Measurements from ENCODE around the gene RAD52. TPM values are rescaled to one million over a fixed set of nuclear protein-coding genes. Genes with fewer than 3 reads are reported as not detected.

Gene RAD52
- polyA plus RNA-seq, 1 donor = 39.7 TPM

DNA sequence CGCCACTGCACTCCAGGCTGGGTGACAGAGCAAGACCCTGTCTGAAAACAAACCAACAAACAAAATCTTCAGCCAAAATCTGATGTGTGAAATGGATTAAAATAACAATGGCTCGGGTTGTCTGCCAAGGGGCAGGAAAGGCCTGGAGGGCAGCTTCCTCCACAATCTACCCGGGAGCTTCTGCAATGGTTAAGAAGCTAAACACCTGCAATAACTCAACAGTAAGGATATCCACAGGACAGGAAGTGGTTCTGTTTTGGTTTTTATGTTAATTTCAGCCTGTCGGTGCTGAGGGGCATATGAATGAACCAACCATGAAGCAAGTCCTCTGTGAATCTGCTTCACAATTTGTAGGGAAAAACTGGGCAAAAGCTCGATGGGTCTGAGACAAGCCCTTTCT, 34.4 kb downstream of the RAD52 start:
- no peak for DNase-seq

DNA sequence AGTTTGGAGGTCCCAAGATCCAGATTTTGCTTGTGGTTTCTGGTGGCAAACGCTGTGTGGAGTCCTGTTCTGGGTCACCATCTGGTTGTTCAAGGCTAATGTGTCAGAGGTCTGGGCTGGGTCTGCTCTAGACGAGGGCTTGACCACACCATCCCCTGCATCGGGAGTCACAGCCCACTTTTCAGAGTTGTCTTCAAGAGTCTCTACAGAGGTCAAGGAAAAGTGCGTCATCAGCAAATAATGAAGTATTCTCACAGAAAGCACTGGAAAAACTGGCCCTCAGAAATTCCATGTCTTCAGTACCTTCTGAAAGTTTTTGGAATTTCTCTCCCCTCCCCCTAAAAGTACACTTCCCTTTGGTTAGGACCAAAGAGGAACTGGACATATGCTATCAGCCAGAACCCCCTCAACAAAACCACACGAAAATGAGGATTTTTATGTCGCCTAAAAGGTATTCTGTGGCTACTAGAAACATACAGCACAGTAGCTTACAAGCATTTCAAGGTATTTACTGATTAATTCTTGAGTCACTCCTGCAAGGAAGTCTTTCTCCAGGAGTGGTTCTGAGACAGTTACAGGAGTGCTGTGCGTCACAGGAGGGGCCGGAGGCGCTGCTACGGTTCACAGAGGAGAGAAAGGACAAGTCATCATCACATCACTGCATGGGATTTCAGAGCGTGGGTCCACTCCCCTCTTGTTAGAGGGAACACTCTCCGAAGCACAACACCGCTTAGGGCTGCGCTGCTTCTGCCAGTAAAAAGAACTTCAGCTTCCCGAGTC, 35.4 kb downstream of the RAD52 start:
- DNase-seq = no peak

DNA sequence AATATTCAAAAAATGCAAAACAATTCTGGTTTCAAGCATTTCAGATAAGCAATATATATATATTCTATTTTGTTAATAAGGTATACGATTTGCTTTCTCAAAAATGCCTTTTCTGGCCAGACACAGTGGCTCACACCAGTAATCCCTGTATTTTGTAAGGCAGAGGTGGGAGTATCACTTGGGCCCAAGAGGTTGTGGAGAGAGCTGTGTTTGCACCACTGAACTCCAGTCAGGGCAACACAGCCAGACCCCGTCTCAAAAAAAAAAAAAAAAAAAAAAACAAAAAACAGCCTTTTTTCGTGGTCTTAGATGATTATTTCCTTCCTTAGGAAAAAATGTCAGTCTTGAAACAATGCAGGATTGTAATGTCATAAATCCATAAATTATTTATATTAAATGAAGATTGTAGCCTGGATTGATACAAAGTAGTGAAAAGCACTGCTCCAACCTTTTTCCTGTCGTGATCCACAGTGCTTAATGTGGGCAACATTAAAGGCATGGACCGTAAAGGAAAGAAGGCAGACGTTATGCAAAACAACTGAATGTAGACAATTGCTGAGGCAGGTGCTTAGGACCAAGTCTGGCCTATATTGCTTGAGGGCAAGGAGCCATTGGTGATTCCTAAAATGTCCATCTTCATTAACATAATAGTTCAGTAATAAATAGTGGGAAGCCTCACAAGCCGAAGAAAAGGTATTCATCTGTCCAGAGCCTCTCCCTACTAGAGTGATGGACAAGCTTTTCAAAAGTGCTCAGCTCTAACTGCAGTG, 36.8 kb downstream of the RAD52 start:
- DNase-seq = no peak

- no peak for DNase-seq
These were observed 38.2 kb downstream of the RAD52 start for GRCh38 chr12:911191-911826.

- DNase-seq = no peak
These were observed 39.1 kb downstream of the RAD52 start for GRCh38 chr12:910416-910815.

DNA sequence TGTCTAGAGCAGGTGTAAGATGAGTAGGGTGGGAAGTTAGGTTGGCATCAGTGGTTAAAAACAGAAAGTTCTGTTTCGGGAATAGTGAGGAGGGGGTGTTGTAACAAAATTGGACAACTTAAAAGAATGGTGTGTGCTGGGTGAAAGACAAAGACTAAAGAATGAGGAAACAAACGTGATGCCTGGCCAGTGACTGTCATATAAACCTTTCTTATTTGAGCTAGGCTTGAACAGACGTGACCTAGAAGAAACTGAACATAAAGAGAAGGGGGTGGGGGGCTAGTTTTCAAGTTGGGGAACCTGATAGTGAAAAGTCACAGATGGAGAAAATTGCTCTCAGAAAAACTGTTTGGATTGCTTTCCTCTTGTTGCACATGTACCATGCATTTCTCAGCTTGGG, 39.6 kb downstream of the RAD52 start:
- DNase-seq = no peak

DNA sequence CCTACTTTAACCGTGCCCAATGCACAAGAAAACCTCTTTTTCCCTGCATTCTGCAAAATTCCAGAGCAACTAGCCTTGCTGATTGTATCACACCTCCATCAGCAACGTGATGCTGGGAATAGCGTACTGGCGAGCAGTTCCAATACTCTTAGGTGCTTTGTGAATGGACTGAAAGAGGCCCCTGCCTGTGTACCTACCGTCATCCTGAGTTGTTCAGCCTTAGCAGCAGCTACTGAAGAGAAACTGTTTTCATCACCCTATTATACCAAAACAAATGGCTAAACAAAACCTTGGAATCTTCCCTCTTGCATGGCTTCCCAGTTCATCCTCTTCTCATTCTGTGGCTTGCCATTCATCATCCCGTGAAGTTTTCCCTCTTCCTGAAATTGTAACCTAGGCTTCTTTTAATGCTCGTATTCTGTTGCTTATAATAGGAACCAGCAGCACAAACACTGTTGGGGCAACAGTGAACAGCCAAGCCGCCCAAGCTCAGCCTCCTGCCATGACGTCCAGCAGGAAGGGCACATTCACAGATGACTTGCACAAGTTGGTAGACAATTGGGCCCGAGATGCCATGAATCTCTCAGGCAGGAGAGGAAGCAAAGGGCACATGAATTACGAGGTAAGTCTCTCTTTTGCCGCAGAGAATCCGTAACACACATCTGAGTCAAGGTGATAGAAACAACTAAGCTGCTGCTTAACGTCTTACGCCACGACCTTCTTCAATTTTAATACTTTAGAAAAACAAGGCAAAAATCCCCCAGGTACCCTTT, 41.9 kb downstream of the RAD52 start:
- DNase-seq = no peak

DNA sequence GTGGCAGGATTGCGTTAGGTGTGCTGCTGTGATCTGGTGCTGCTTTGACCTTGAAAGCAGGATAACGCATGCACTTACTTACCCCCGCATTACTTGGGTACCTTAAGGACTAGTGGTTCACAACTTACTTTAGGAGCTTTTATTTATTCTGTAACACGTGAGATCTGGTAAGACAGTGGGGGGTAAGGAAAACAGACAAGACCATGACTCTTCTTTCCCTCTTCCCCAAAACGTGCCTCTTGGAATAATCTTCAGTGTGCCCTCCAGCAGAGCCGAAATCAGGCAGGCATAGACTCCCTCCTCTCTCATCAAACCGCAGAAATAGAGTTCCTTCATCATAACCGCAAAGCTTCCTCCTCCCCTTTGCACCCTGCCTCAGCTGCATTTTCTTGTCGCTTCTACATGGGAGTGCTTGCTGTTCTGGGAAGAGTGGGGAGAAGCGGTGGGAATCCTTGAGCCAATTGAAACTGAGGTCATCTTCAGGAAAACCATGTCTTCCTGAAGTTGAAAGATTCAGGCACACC, 43.4 kb downstream of the RAD52 start:
- no peak for DNase-seq

GRCh38 chr12:905261-906031, 44.0 kb downstream of the RAD52 start:
- no peak for DNase-seq

- no peak for DNase-seq
These were observed 45.5 kb downstream of the RAD52 start for GRCh38 chr12:904010-904414.

GRCh38 chr12:903055-903454, 46.4 kb downstream of the RAD52 start:
- DNase-seq = no peak

DNA sequence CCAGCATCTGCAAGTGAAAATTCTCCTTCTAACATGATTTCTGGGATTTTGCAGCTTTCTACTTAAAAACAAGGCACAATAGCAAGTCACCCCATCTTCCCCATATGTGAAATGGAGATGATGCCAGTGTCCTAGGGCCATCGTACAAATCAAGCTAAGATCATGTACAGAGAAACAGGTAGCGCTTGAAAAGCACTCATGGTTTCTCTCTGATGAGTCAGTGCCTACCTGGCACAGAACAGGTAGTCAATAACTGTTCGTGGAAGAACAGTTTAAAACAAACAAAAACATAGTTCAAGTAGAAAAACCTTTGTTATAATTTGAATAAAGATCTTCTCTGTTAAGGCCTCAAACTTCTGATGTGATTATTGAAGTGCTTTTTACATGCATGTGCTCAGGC, 46.9 kb downstream of the RAD52 start:
- no peak for DNase-seq

- no peak for DNase-seq
These were observed 52.1 kb downstream of the RAD52 start for GRCh38 chr12:897386-897785.

DNA sequence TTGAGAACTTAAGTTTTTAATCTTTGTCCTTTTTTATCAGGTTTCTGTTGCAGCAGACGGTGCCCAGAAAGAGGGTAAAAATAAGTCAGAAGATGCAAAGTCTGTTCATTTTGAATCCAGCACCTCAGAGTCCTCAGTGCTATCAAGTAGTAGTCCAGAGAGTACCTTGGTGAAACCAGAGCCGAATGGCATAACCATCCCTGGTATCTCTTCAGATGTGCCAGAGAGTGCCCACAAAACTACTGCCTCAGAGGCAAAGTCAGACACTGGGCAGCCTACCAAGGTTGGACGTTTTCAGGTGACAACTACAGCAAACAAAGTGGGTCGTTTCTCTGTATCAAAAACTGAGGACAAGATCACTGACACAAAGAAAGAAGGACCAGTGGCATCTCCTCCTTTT, 53.5 kb downstream of the RAD52 start:
- DNase-seq = no peak

GRCh38 chr12:894226-894625, 55.3 kb downstream of the RAD52 start:
- no peak for DNase-seq

GRCh38 chr12:886206-886605, 63.3 kb downstream of the RAD52 start:
- DNase-seq = no peak

DNA sequence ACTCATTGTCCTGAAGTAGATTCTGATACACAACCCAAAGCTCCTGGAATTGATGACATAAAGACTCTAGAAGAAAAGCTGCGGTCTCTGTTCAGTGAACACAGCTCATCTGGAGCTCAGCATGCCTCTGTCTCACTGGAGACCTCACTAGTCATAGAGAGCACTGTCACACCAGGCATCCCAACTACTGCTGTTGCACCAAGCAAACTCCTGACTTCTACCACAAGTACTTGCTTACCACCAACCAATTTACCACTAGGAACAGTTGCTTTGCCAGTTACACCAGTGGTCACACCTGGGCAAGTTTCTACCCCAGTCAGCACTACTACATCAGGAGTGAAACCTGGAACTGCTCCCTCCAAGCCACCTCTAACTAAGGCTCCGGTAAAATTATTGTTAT, 63.8 kb downstream of the RAD52 start:
- no peak for DNase-seq

GRCh38 chr12:884746-885414, 64.6 kb downstream of the RAD52 start:
- DNase-seq = no peak

GRCh38 chr12:880656-881055, 68.8 kb downstream of the RAD52 start:
- no peak for DNase-seq

DNA sequence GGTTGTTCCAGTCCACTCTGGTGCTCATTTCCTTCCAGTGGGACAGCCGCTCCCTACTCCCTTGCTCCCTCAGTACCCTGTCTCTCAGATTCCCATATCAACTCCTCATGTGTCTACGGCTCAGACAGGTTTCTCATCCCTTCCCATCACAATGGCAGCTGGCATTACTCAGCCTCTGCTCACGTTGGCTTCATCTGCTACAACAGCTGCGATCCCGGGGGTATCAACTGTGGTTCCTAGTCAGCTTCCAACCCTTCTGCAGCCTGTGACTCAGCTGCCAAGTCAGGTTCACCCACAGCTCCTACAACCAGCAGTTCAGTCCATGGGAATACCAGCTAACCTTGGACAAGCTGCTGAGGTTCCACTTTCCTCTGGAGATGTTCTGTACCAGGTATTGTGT, 69.9 kb downstream of the RAD52 start:
- DNase-seq = no peak

- DNase-seq = no peak
These were observed 75.5 kb downstream of the RAD52 start for GRCh38 chr12:873954-874353.

Data from left kidney (tissue), 2 donors.